DND-41 (cell line): ENCODE data around the gene SYNE1.

ENCODE experiments used
- EZH2 ChIP-seq: IDR thresholded peaks from 3 replicates; pipeline ENCODE4 v1.6.1; 2012; ENCODE audit warnings: borderline replicate concordance, low read depth, mild to moderate bottlenecking, moderate library complexity, low read length, inconsistent platforms; ENCODE audit not compliant: severe bottlenecking
- TF ChIP-seq, protein P1 (sequence below): IDR thresholded peaks from 2 replicates; pipeline ENCODE4 v1.5.1; 2012; ENCODE audit warnings: borderline replicate concordance, low read length, moderate library complexity, mild to moderate bottlenecking; ENCODE audit not compliant: poor library complexity, severe bottlenecking; ENCODE audit errors: extremely low read depth

DNA sequence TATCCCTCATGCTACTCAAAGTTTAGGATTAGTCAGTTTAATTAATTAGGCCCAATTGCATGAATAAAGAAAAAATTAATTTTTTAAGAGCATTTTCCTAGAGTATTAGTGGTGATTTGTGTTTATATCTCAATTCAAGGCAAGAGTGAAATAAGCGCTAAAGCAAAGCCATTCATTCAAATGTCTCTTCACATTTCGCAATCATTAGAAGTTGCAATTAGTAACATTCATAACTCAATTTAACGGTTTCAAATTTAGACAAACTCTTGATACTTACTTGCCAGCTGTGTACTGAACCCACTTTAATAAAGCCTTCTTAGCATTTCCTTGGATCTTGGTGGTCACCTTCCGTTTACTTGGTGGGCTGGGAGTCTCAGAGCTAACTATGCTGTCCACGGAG, 127.2 kb downstream of the SYNE1 start:
- TF ChIP-seq, protein P1, sequence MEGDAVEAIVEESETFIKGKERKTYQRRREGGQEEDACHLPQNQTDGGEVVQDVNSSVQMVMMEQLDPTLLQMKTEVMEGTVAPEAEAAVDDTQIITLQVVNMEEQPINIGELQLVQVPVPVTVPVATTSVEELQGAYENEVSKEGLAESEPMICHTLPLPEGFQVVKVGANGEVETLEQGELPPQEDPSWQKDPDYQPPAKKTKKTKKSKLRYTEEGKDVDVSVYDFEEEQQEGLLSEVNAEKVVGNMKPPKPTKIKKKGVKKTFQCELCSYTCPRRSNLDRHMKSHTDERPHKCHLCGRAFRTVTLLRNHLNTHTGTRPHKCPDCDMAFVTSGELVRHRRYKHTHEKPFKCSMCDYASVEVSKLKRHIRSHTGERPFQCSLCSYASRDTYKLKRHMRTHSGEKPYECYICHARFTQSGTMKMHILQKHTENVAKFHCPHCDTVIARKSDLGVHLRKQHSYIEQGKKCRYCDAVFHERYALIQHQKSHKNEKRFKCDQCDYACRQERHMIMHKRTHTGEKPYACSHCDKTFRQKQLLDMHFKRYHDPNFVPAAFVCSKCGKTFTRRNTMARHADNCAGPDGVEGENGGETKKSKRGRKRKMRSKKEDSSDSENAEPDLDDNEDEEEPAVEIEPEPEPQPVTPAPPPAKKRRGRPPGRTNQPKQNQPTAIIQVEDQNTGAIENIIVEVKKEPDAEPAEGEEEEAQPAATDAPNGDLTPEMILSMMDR: no peak
- no peak for TF ChIP-seq EZH2
